A549 (cell line): Measurements from ENCODE around the gene MAP3K5.

ENCODE experiments used
- BCL3 ChIP-seq: fragments of >200 bp; sonication (Bioruptor Twin); formaldehyde crosslinking; IDR thresholded peaks from 3 replicates; pipeline ENCODE4 v1.6.1; 2016
- CEBPB ChIP-seq, 2 experiments: fragments of >200 bp in 1 of 2; sonication (Bioruptor Twin) in 1 of 2; formaldehyde crosslinking in 1 of 2; IDR thresholded peaks; 2 replicates each; pipeline ENCODE4 v1.6.1; 2012 to 2016
- EHMT2 ChIP-seq: fragments of 200-600 bp; sonication (generic); IDR thresholded peaks from 2 replicates; pipeline ENCODE4 v1.6.1; 2016; ENCODE audit warnings: antibody characterized with exemption, low read depth, mild to moderate bottlenecking, moderate library complexity
- EP300 ChIP-seq, 2 experiments: fragments of >200 bp; sonication (Bioruptor Twin); formaldehyde crosslinking; IDR thresholded peaks; 2 replicates in 1 of 2; 3 replicates in 1 of 2; pipeline ENCODE4 v1.6.1; 2016 to 2017
- GATA3 ChIP-seq: IDR thresholded peaks from 2 replicates; pipeline ENCODE4 v1.6.1; 2012; ENCODE audit warnings: borderline replicate concordance
- HOXA7 ChIP-seq: fragments of 250-450 bp; sonication (Bioruptor Pico); IDR thresholded peaks from 2 replicates; pipeline ENCODE4 v1.5.0; 2020; ENCODE audit warnings: mild to moderate bottlenecking, moderate library complexity
- KDM1A ChIP-seq: fragments of 200-600 bp; sonication (generic); IDR thresholded peaks from 2 replicates; pipeline ENCODE4 v1.6.1; 2016; ENCODE audit warnings: low read depth, mild to moderate bottlenecking
- MAFK ChIP-seq: fragments of 450-650 bp; IDR thresholded peaks from 2 replicates; pipeline ENCODE4 v1.6.1; 2014; ENCODE audit not compliant: partially characterized antibody
- POLR2A ChIP-seq: IDR thresholded peaks from 2 replicates; pipeline ENCODE4 v1.6.1; 2012; ENCODE audit warnings: mild to moderate bottlenecking, low read length
- POLR2AphosphoS2 ChIP-seq: conservative IDR thresholded peaks from 2 replicates; pipeline ENCODE4 v1.6.1; 2012; ENCODE audit warnings: low read length, improper control_type of control experiment, inconsistent platforms
- SMC3 ChIP-seq: fragments of >200 bp; sonication (Bioruptor Twin); formaldehyde crosslinking; IDR thresholded peaks from 3 replicates; pipeline ENCODE4 v1.6.1; 2018; ENCODE audit warnings: inconsistent platforms
- TF ChIP-seq, protein P1 (sequence below): fragments of >200 bp; sonication (Bioruptor Twin); formaldehyde crosslinking; IDR thresholded peaks from 3 replicates; pipeline ENCODE4 v1.5.1; 2016
- TF ChIP-seq, protein P2 (sequence below): fragments of 200-600 bp; sonication (generic); IDR thresholded peaks from 2 replicates; pipeline ENCODE4 v1.6.1; 2016; ENCODE audit warnings: antibody characterized with exemption, mild to moderate bottlenecking, moderate library complexity

DNA sequence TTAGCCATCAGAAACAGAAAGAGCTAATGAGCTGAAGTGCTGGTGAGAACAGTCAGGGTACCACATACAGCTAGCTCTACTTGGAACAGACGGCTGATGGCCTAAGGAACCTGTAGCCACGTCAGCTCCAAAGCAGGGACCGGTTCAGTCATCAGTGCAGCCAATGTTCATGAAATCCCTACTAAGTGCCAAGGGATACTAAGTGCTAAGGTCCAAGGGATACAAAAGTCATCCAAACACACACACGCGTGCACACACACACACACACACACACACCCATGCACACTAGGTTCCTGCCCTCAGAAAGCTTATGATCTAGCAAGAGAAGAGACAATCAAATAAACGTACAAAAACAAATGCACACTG lies 53.6 kb downstream of the MAP3K5 start:
- TF ChIP-seq, protein P1, sequence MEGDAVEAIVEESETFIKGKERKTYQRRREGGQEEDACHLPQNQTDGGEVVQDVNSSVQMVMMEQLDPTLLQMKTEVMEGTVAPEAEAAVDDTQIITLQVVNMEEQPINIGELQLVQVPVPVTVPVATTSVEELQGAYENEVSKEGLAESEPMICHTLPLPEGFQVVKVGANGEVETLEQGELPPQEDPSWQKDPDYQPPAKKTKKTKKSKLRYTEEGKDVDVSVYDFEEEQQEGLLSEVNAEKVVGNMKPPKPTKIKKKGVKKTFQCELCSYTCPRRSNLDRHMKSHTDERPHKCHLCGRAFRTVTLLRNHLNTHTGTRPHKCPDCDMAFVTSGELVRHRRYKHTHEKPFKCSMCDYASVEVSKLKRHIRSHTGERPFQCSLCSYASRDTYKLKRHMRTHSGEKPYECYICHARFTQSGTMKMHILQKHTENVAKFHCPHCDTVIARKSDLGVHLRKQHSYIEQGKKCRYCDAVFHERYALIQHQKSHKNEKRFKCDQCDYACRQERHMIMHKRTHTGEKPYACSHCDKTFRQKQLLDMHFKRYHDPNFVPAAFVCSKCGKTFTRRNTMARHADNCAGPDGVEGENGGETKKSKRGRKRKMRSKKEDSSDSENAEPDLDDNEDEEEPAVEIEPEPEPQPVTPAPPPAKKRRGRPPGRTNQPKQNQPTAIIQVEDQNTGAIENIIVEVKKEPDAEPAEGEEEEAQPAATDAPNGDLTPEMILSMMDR, result no peak
- no peak for TF ChIP-seq CEBPB (IDR thresholded peaks at IDR 0.05)
- no peak for TF ChIP-seq MAFK
- no peak for TF ChIP-seq EHMT2
- TF ChIP-seq EP300 (IDR thresholded peaks at IDR 0.05), result no peak
- TF ChIP-seq KDM1A, result no peak
- TF ChIP-seq POLR2A, result no peak
- TF ChIP-seq SMC3, result no peak
- TF ChIP-seq, protein P2, sequence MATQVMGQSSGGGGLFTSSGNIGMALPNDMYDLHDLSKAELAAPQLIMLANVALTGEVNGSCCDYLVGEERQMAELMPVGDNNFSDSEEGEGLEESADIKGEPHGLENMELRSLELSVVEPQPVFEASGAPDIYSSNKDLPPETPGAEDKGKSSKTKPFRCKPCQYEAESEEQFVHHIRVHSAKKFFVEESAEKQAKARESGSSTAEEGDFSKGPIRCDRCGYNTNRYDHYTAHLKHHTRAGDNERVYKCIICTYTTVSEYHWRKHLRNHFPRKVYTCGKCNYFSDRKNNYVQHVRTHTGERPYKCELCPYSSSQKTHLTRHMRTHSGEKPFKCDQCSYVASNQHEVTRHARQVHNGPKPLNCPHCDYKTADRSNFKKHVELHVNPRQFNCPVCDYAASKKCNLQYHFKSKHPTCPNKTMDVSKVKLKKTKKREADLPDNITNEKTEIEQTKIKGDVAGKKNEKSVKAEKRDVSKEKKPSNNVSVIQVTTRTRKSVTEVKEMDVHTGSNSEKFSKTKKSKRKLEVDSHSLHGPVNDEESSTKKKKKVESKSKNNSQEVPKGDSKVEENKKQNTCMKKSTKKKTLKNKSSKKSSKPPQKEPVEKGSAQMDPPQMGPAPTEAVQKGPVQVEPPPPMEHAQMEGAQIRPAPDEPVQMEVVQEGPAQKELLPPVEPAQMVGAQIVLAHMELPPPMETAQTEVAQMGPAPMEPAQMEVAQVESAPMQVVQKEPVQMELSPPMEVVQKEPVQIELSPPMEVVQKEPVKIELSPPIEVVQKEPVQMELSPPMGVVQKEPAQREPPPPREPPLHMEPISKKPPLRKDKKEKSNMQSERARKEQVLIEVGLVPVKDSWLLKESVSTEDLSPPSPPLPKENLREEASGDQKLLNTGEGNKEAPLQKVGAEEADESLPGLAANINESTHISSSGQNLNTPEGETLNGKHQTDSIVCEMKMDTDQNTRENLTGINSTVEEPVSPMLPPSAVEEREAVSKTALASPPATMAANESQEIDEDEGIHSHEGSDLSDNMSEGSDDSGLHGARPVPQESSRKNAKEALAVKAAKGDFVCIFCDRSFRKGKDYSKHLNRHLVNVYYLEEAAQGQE, result no peak
- TF ChIP-seq BCL3, result no peak
- no peak for TF ChIP-seq POLR2AphosphoS2
- TF ChIP-seq GATA3, result no peak
- no peak for TF ChIP-seq HOXA7
